Measurements from ENCODE around the gene IL22RA2.

The IL22RA2 gene

DNA sequence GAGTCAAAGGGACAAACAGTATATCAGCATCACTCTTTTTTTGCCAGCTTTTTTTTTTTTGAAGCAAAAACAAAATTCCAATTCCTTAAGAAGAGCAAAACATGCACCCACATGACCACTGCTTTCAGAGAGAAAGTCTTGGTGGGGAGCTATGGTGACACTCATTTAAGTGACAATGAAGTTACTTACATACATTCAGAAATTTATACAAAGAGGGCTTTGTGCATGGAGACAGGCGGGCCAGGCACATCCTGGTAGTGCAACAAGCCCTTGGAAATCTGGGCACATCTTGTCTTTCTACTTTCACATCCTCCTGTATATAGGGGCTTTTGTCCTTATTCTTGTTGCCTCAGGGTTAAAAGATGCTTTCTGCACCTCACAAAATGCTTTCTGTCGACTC lies 55.9 kb downstream of the IL22RA2 start:
- Histone ChIP-seq H3K27ac (ENCODE audit: extremely low read depth, low read depth, low read length) (no peak overlapping the region), H3K4me1 (ENCODE audit: control insufficient read depth, insufficient read depth, low read length) (no peaks in the 10 kb centered on the region), H3K9me3 (ENCODE audit: control insufficient read depth, insufficient read depth, low read depth, low read length) (no peaks in the 10 kb centered on the region), H3K36me3 (ENCODE audit: control insufficient read depth in 2 of 2, insufficient read depth in 1 of 2, low read length in 2 of 2) (no peaks in the 10 kb centered on the region), H3K4me3 (ENCODE audit: low read depth, low read length) (no peak overlapping the region)
- CTCF ChIA-PET, result no interaction called here
- TF ChIP-seq, protein P1, sequence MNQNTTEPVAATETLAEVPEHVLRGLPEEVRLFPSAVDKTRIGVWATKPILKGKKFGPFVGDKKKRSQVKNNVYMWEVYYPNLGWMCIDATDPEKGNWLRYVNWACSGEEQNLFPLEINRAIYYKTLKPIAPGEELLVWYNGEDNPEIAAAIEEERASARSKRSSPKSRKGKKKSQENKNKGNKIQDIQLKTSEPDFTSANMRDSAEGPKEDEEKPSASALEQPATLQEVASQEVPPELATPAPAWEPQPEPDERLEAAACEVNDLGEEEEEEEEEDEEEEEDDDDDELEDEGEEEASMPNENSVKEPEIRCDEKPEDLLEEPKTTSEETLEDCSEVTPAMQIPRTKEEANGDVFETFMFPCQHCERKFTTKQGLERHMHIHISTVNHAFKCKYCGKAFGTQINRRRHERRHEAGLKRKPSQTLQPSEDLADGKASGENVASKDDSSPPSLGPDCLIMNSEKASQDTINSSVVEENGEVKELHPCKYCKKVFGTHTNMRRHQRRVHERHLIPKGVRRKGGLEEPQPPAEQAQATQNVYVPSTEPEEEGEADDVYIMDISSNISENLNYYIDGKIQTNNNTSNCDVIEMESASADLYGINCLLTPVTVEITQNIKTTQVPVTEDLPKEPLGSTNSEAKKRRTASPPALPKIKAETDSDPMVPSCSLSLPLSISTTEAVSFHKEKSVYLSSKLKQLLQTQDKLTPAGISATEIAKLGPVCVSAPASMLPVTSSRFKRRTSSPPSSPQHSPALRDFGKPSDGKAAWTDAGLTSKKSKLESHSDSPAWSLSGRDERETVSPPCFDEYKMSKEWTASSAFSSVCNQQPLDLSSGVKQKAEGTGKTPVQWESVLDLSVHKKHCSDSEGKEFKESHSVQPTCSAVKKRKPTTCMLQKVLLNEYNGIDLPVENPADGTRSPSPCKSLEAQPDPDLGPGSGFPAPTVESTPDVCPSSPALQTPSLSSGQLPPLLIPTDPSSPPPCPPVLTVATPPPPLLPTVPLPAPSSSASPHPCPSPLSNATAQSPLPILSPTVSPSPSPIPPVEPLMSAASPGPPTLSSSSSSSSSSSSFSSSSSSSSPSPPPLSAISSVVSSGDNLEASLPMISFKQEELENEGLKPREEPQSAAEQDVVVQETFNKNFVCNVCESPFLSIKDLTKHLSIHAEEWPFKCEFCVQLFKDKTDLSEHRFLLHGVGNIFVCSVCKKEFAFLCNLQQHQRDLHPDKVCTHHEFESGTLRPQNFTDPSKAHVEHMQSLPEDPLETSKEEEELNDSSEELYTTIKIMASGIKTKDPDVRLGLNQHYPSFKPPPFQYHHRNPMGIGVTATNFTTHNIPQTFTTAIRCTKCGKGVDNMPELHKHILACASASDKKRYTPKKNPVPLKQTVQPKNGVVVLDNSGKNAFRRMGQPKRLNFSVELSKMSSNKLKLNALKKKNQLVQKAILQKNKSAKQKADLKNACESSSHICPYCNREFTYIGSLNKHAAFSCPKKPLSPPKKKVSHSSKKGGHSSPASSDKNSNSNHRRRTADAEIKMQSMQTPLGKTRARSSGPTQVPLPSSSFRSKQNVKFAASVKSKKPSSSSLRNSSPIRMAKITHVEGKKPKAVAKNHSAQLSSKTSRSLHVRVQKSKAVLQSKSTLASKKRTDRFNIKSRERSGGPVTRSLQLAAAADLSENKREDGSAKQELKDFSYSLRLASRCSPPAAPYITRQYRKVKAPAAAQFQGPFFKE (tag by site-specific recombination; IDR thresholded peaks at IDR 0.05; ENCODE audit: borderline replicate concordance), result no peak
- TF ChIP-seq, protein P2, sequence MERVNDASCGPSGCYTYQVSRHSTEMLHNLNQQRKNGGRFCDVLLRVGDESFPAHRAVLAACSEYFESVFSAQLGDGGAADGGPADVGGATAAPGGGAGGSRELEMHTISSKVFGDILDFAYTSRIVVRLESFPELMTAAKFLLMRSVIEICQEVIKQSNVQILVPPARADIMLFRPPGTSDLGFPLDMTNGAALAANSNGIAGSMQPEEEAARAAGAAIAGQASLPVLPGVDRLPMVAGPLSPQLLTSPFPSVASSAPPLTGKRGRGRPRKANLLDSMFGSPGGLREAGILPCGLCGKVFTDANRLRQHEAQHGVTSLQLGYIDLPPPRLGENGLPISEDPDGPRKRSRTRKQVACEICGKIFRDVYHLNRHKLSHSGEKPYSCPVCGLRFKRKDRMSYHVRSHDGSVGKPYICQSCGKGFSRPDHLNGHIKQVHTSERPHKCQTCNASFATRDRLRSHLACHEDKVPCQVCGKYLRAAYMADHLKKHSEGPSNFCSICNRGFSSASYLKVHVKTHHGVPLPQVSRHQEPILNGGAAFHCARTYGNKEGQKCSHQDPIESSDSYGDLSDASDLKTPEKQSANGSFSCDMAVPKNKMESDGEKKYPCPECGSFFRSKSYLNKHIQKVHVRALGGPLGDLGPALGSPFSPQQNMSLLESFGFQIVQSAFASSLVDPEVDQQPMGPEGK (tag by site-specific recombination; IDR thresholded peaks at IDR 0.05), result no peak
- TF ChIP-seq REPIN1 (tag by site-specific recombination; IDR thresholded peaks at IDR 0.05; ENCODE audit: low read depth), result no peak
- TF ChIP-seq, protein P3, sequence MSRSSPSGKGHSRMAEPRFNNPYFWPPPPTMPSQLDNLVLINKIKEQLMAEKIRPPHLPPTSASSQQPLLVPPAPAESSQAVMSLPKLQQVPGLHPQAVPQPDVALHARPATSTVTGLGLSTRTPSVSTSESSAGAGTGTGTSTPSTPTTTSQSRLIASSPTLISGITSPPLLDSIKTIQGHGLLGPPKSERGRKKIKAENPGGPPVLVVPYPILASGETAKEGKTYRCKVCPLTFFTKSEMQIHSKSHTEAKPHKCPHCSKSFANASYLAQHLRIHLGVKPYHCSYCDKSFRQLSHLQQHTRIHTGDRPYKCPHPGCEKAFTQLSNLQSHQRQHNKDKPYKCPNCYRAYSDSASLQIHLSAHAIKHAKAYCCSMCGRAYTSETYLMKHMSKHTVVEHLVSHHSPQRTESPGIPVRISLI (tag by site-specific recombination; IDR thresholded peaks at IDR 0.05), result no peak
- TF ChIP-seq ZBTB20 (tag by site-specific recombination; IDR thresholded peaks at IDR 0.05), result no peak
- no peak for TF ChIP-seq TCF7L2 (IDR thresholded peaks at IDR 0.05; ENCODE audit: borderline replicate concordance, low read depth, low read length)
- POLR2A ChIA-PET, result no interaction called here

DNA sequence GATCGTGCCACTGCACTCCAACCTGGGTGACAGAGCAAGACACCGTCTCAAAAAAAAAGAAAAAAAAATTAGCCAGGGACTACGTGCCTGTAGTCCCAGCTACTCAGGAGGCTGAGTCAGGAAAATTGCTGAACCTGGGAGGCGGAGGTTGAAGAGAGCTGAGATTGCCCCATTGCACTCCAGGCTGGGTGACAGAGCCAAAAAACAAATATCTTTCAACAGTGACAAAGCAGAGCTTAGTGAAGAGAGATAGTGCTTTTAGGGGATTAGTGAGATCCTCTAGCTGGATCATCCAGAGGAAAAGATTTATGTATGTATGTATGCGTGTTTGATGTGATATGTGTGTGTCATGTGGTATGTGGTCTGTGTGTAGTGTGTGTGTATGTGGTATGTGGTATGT lies 56.6 kb downstream of the IL22RA2 start:
- no peaks in the 10 kb centered on the region for H3K4me1 ChIP-seq (ENCODE audit: control insufficient read depth, insufficient read depth, low read length)
- H3K27ac ChIP-seq (ENCODE audit: extremely low read depth, low read depth, low read length), result no peak overlapping the region
- H3K4me3 ChIP-seq (ENCODE audit: low read depth, low read length), result no peak overlapping the region
- CTCF ChIA-PET, result interaction anchor here (1.2 to 1.3 kb wide), 2 partner anchors 40 to 198 kb away, joined by 3 read pairs; no protein-coding TSS in a partner anchor
- POLR2A ChIA-PET, result no interaction called here
- H3K9me3 ChIP-seq (ENCODE audit: control insufficient read depth, insufficient read depth, low read depth, low read length), result no peaks in the 10 kb centered on the region
- H3K36me3 ChIP-seq (ENCODE audit: control insufficient read depth in 2 of 2, insufficient read depth in 1 of 2, low read length in 2 of 2), result no peaks in the 10 kb centered on the region
- TF ChIP-seq ZNF404 (tag by site-specific recombination; IDR thresholded peaks at IDR 0.05), result no peak
- no peak for TF ChIP-seq ZNF23 (tag by site-specific recombination; IDR thresholded peaks at IDR 0.05; ENCODE audit: borderline replicate concordance)
- TF ChIP-seq ZNF426 (tag by site-specific recombination; IDR thresholded peaks at IDR 0.05), result no peak
- no peak for TF ChIP-seq HOXA7 (CRISPR knock-in tag; IDR thresholded peaks at IDR 0.05; ENCODE audit: borderline replicate concordance)
- no peak for TF ChIP-seq ZNF266 (tag by site-specific recombination; IDR thresholded peaks at IDR 0.05; ENCODE audit: low read depth)
- no peak for TF ChIP-seq ZNF561 (tag by site-specific recombination; IDR thresholded peaks at IDR 0.05; ENCODE audit: borderline replicate concordance)
- TF ChIP-seq ZNF274 (IDR thresholded peaks at IDR 0.05; ENCODE audit: low read length), result no peak
- TF ChIP-seq ZNF274 (tag by site-specific recombination; IDR thresholded peaks at IDR 0.05; ENCODE audit: borderline replicate concordance), result no peak
- no peak for TF ChIP-seq ZNF76 (tag by site-specific recombination; IDR thresholded peaks at IDR 0.05; ENCODE audit: borderline replicate concordance, low read depth)
- TF ChIP-seq ZNF629 (tag by site-specific recombination; IDR thresholded peaks at IDR 0.05), result no peak
- TF ChIP-seq ZNF157 (tag by site-specific recombination; IDR thresholded peaks at IDR 0.05), result no peak
- TF ChIP-seq ZFP3 (tag by site-specific recombination; IDR thresholded peaks at IDR 0.05; ENCODE audit: low read depth), result no peak
- TF ChIP-seq ZNF223 (tag by site-specific recombination; IDR thresholded peaks at IDR 0.05), result no peak
- TF ChIP-seq SCRT2 (tag by site-specific recombination; IDR thresholded peaks at IDR 0.05), result no peak
- TF ChIP-seq ZNF664 (tag by site-specific recombination; IDR thresholded peaks at IDR 0.05), result no peak
- no peak for TF ChIP-seq BCL11A (tag by site-specific recombination; IDR thresholded peaks at IDR 0.05; ENCODE audit: low read depth)
- TF ChIP-seq ZNF324 (tag by site-specific recombination; IDR thresholded peaks at IDR 0.05), result no peak
- no peak for TF ChIP-seq ZNF521 (tag by site-specific recombination; IDR thresholded peaks at IDR 0.05)
- no peak for TF ChIP-seq ZNF670 (tag by site-specific recombination; IDR thresholded peaks at IDR 0.05; ENCODE audit: low read depth)
- TF ChIP-seq ZNF18 (tag by site-specific recombination; IDR thresholded peaks at IDR 0.05), result no peak
